Vagina (tissue), 2 donors: ENCODE results near the gene PINK1.

ENCODE experiments used
- POLR2A ChIP-seq, 2 donors: fragments of 450-650 bp; IDR thresholded peaks; one replicate each; pipeline ENCODE4 v1.6.1; 2017; ENCODE audit warnings: antibody characterized with exemption in 2 of 2, mild to moderate bottlenecking in 2 of 2, moderate library complexity in 2 of 2
- TF ChIP-seq, protein P1 (sequence below), 3 experiments: fragments of 450-650 bp in 2 of 3; fragments of 200-600 bp in 1 of 3; sonication (generic) in 1 of 3; IDR thresholded peaks; one replicate each; pipeline ENCODE4 v1.5.1; 2017 to 2019; ENCODE audit warnings: antibody characterized with exemption in 3 of 3, mild to moderate bottlenecking in 2 of 3, moderate library complexity in 2 of 3

- TF ChIP-seq, protein P1, sequence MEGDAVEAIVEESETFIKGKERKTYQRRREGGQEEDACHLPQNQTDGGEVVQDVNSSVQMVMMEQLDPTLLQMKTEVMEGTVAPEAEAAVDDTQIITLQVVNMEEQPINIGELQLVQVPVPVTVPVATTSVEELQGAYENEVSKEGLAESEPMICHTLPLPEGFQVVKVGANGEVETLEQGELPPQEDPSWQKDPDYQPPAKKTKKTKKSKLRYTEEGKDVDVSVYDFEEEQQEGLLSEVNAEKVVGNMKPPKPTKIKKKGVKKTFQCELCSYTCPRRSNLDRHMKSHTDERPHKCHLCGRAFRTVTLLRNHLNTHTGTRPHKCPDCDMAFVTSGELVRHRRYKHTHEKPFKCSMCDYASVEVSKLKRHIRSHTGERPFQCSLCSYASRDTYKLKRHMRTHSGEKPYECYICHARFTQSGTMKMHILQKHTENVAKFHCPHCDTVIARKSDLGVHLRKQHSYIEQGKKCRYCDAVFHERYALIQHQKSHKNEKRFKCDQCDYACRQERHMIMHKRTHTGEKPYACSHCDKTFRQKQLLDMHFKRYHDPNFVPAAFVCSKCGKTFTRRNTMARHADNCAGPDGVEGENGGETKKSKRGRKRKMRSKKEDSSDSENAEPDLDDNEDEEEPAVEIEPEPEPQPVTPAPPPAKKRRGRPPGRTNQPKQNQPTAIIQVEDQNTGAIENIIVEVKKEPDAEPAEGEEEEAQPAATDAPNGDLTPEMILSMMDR (IDR thresholded peaks at IDR 0.05), result no peak
- TF ChIP-seq POLR2A (IDR thresholded peaks at IDR 0.05), result no peak
Measured at GRCh38 chr1:20593756-20594155, 39.5 kb upstream of the PINK1 start.
